NCI-H2171 (cell line): ENCODE data around the gene SCFD1.
A peak's percentile ranks its signal among the peaks of the same experiment; 100 is the strongest.
"Not testable (repeated sequence)": the region's sequence is repeated elsewhere in the genome, so short reads cannot be mapped to it uniquely, and the experiment has no call there.

Source experiments
- DNase-seq: peaks from one replicate; lab custom pipeline; 2025; lab: John Stamatoyannopoulos, UW

Gene SCFD1, protein sequence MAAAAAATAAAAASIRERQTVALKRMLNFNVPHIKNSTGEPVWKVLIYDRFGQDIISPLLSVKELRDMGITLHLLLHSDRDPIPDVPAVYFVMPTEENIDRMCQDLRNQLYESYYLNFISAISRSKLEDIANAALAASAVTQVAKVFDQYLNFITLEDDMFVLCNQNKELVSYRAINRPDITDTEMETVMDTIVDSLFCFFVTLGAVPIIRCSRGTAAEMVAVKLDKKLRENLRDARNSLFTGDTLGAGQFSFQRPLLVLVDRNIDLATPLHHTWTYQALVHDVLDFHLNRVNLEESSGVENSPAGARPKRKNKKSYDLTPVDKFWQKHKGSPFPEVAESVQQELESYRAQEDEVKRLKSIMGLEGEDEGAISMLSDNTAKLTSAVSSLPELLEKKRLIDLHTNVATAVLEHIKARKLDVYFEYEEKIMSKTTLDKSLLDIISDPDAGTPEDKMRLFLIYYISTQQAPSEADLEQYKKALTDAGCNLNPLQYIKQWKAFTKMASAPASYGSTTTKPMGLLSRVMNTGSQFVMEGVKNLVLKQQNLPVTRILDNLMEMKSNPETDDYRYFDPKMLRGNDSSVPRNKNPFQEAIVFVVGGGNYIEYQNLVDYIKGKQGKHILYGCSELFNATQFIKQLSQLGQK

DNA sequence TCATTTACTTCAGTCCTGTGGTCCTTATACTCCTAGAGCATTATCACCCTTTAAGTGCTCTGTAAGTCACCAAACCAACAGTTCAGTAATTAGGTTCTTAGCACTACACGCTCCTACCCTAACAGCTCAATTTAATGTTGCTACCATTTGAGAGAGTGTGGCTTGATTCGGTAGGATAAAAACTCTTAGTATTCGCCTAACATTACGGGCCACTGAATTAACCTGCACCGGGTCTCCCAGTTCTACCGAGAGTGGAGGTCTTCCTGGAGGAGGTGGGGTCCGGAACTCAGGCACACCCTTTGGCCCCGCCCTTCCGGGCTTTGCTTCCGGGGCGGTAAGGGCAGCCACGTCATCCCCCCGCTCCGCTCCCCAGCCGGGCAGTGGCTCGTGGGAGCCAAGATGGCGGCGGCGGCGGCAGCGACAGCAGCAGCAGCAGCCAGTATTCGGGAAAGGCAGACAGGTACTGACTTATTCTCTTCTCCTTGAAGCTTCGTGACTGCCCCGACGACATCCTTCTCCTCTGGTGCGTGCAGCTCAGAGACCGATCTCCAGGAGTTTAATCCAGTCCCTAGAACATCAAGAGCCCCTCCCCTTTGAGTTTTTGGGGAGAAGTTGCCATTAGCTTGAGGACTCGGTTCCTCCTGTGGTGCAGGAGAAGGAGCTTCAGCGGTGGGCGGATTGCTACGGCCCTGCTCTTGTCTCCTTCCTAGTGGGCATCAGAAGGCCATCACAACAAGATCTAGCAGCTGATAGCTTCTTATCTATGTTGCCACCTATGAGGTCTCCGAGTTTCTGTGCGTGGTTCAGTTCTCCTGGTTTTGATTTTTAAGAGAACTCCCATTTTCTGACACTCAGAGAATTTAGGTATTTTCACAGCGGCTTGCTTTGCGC, at the start of gene SCFD1:
Gene SCFD1, plus strand, starts transcription at position 380 of the 891 bp plus-strand sequence. Its CDS starts 20 bp downstream, at position 400.
- peak; percentile 94 for DNase-seq

DNA sequence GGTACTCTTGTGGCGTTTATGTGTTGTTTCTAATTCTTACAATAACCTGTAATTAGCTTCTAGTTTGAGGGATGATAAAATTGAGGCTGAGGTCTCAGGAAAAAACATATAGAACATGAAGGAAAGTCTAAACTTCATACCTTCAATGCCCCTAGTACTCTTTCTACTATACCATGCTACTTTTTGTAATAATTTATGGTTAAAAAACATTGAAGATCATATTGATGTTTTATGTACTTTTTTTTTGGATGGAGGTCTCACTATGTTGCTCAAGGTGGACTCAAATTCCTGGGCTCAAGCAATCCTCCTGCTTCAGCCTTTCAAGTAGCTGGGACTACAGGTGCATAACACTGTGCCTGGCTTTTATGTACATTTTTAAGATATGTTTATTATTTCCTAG, 49.3 kb upstream of the SCFD1 start:
- no peak for DNase-seq

DNA sequence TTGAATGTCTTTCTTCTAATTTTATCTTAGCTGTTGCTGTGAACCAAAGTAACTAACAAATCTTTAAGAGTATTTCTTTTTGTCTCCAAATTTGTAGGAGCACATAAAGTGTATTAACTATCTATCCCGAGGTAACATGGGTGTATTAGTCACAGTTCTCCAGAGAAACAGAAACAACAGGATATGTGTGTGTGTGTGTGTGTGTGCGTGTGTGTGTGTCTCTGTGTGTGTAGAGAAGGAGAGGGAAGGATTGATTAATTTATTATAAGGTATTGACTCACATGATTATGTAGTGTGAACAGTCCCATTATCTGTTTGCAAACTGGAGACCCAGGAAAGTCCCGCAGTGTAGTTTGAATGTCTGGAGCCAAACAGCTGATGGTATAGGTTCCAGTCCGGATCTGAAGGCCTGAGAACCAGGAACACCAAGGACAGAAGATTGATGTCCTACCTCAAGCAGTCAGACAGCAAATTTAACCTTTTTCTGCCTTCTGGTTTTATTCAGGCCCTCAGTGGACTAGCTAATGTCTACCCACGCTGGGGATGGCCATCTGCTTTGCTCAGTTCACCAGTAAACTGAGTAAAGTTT, 48.8 kb upstream of the SCFD1 start:
- no peak for DNase-seq

DNA sequence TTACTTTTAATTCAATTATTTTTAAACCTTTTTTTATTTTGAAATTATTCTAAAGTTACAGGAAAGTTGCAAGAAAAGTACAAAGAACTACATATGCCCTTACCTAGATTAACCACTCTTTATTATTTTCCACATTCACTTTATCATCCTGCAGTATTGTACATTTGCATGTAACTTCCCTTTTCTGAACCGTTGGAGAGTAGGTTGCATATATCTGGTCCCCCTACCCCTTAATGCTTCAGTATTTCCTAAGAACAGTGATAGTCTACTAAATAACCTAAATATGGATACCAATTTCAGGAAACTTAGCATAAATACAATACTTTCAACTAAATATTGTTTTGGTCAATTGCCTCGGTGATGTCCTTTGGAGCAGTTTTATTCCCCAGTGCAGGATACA, 48.2 kb upstream of the SCFD1 start:
- no peak for DNase-seq

DNA sequence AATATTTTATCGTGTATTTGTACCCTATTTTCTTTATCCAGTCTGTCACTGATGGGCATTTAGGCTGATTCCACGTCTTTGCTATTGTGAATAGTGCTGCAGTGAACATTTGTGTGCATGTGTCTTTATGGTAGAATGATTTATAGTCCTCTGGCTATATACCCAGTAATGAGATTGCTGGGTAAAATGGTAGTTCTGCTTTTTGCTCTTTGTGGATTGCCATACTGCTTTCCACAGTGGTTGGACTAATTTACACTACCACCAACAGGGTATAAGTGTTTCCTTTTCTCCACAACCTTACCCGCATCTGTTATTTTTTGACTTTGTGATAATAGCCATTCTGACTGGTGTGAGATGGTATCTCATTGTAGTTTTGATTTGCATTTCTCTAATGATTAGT, 47.3 kb upstream of the SCFD1 start:
- not testable (repeated sequence) for DNase-seq

DNA sequence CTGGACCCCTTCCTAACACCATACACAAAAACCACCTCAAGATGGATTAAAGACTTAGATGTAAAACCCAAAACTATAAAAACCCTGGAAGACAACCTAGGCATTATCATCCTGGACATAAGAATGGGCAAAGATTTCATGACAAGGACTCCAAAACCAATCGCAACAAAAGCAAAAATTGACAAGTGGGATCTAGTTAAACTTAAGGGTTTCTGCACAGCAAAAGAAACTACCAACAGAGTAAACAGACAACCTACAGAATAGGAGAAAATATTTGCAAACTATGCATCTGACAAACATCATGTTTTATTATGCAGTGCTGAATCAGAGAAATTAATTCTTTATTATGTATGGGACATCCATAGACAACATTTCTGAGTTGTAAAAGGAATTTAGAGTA, 45.8 kb upstream of the SCFD1 start:
- DNase-seq, result not testable (repeated sequence)

DNA sequence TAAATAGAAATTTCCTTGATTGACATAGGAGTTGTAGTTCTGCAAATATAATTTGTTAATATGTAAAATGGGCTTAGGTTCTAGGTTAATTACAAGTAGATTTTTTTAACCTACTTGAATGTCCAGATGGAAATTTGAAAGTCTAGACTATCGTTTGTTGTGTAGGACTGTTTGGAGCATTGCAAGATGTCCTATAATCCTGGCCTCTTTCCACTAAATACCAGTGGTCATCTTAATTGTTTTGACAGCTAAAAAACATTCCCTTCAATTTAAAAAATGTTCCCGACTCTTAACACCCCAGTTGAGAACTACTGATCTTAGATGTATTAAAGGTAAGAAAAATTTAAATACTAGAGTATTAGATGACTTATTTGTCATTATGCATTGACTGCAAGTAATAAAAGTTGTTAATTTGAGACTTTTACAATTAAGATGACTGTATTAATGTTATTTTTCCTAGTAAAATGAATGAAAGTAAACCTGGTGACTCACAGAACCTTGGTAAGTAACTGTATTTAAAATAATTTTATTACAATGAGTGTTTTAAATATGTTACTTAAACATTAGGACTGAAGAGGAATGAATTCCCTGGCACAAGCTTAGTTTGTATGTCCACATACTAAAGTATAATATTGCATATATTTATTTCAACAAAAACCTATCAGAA, 41.4 kb upstream of the SCFD1 start:
- no peak for DNase-seq

DNA sequence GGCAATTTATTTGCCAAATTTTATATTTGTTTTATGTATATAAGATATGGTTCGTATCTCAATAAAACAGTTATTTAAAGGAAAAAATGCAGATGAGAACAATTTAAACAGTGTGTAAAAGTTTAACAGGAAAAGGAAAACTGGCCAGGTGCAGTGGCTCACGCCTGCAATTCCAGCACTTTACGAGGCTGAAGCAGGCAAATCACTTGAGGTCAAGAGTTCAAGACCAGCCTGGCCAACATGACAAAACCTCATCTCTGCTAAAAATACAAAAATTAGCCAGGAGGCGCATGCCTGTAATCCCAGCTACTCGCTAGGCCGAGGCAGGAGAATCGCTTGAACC, 40.9 kb upstream of the SCFD1 start:
- no peak for DNase-seq

DNA sequence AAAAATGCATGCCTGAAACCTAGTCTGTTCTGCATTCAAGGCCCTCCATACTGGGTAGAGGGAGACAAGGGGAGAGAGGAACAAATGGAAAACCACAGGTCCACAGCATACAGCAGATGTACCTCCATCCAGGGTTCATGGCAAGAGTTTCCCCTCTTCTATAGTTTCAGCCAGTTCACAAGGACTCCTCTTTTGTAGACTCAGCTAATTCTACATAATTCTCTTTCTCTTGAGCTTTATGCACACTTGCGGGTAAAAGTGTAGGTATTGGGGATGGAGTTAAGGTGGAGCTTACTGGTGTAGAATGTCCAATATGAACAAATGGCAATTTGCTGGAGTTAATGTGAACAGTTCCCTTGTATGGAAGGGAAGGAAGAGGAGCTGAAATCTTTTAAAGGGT, 39.7 kb upstream of the SCFD1 start:
- no peak for DNase-seq

DNA sequence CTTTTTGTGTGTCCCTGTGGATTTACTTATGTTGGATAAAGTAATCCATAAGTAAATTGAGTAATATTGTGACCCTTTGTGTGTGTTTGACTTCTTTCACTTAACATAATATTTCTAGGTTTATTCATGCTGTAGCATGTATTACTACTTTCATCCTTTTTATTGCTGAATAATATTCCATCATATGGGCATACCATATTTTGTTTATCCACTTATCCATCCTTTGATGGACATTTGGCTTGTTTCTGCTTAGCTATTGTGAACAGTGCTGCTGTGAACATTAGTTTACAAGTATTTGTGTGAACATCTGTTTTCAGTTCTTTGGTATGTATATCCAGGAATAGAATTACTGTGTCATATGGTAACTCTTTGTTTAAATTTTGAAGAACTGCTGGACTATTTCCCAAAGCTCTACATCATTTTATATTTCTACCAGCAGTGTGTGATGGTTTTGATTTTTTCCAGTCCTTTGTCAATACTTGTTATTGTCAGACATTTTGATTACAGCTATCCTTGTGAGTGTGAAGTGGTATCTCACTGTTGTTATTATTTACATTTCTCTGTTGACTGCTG, 38.0 kb upstream of the SCFD1 start:
- no peak for DNase-seq

DNA sequence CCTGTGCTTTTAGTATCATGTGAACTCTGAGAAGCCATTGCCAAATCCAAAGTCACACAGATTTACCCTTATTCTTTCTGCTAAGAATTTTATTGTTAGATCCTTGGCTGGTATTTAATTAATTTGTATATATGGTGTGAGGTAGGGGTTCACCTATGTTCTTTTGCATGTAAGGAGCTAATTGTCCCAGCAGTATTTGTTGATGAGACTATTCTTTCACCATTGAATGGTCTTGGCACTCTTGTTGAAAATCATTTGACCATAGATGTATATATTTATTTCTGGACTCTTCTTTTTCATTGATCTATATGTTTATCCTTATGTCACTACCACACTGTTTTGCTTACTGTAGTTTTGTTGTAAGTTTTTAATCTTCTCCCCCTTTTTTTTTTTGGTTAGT, 36.9 kb upstream of the SCFD1 start:
- no peak for DNase-seq

DNA sequence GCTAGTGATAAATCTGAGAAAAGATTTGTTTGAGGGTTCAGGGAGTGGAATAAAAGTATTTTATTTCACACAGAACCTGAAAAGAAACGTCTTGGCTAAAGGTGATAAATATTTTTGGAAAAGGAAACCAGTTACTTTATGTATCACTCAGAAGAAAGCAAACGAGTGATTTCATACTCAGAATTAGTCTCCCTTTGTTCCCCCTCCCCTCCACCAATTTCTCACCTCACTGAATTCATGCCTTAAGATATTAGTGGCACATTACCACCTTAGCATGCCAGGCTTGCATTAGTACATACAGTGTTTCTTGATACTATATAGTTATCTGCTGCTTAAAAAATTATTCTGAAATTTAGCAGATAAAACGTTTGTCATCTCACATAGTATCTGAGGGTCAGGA, 35.0 kb upstream of the SCFD1 start:
- no peak for DNase-seq

DNA sequence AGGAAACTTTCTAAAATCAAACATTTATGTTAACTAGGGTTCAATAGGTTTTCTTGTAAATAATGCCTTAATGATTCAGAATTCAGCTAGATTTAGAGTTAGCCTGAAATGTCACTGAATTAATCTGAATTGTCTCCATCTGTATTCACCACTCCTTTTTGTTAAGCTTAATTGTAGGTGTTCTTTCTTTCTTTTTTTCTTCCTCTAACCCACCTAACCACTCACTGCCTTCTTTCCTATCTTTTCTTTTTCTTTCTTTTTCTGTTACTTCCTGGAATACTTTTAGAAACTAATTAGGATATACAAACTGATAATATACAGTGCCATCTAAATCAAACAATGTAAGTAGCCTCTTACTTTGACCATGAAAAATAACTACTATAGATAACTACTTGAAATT, 33.2 kb upstream of the SCFD1 start:
- DNase-seq, result no peak

DNA sequence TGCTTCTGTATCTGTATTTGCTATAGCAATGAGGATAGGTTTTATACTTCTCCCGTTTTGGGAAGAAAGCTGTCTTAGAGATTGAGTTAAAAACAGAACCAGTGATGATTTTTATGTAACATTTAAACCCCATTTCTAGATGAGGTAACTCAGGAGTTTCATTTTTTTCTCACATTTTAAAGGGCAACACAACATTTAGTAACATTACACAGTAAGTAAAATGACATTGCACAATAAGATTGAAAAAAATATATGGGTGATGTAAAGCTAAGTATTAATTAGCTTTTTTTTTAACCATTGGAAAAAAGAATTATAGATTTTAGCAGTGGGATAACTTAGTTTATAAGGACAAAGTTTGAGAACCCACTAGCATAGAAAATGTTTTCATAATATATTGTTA, 25.2 kb upstream of the SCFD1 start:
- no peak for DNase-seq

DNA sequence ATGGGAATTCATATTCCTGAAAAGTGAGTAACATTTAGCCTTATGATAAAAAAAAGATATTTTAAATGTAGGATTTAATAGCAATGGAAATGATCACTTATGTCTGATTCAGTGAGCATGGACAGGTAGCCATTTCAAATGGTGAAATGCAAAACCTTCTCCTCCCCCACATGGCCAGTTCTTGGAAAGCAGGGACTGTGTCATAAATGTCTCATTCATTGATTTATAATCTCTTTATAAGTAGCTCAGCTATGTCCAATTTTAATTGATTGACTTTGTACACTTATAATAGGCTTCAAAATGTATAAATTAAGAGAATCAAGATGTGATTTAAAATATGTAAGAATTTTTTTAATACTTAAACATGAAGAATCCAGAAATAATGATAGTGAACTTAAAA, 24.6 kb upstream of the SCFD1 start:
- DNase-seq, result no peak

DNA sequence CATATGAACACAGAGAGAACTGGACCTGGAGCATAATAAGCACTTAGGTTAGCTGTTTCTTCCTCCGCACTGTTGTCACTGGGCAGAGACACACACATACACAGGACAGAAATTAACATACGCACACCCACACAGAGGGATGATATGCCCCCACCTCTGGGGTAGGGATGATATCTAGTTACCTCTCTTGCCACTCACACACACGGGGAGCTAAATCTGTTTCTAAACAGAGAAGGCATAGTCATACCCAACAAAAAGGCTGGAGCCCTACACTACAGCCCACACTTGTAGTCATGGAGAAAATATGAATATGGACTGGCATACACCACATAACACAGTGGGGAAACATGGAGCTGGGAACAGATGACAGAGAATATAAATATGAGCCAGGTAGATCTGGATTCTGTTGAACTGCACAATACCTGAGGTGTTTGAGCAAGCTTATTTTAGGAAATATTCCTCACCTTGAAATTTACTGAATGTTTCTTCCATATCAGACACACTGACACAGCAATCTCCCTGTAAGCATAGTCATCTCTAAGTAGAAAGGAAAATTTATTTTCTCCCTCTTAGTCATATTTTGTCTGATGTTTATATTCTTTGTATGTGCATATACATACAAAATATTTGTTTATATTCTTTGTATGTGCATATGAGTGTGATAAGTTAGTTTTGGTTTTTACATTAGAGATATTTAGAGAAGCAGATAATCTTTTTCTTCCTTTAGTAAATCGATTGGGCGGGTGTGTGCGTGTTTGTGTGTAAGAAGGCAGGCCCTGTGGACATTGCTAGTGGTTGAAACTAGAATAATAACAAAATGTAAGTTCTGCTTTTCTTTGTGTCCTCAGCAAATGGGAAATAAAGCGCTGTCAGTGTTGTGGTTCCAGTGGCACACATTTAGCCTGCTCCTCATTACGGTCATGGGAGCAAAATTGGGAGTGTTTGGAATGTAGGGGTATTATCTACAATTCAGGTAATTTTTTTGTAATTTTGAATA, 20.9 kb upstream of the SCFD1 start:
- no peak for DNase-seq

DNA sequence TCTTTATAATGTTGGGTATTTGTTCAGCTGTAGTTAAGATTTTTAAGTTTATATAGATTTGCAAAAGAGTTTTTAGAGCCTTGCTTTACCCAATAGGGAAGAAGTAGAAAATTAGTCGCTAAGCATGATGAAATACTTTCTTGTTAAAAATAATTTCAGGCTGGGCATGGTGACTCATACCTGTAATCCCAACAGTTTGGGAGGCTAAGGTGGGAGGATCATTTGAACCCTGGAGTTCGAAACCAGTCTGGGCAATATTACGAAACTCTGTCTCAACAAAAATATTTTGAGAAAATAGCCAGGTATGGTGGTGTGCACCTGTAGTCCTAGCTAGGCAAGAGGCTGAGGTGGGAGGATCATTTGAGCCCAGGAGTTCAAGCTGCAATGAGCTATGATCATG, 18.7 kb upstream of the SCFD1 start:
- DNase-seq, result no peak

DNA sequence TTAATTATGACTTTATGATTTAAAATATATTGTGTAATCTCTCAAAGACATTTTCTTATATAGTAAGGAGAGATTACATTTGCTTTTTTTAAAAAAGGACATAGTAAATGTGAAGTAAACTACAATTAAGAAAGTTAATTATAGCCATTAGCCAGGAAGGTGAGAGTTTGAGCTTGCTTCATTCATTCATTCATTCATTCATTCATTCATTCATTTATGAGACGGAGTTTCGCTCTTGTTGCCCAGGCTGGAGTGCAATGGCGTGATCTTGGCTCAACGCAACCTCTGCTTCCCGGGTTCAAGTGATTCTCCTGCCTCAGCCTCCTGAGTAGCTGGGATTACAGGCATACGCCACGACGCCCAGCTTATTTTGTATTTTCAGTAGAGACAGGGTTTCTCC, 17.4 kb upstream of the SCFD1 start:
- DNase-seq, result not testable (repeated sequence)

DNA sequence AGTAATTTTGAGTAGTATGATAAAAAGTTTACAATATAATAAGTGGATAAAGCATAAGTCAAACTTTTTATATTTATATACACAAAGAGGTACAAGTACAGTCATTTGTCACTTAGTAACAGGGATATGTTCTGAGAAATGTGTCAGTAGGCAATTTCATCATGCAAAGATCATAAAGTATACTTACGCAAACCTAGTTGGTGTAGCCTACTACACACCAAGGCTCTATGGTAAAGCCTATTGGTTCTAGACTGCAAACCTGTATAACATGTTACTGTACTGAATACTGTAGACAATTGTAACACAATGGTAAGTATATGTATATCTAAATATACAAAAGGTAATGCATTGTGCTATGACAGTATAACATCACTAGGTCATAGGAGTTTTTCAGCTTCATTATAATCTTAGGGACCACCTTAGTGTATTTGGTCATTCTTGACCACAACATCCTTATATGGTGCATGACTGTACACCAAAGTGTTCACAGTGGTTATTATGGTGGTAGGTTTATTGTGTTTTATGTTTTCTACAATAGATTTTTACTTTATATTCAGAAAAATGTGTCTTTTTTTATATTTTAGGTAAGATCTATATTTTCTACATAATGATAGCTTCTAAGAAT, 14.9 kb upstream of the SCFD1 start:
- no peak for DNase-seq

DNA sequence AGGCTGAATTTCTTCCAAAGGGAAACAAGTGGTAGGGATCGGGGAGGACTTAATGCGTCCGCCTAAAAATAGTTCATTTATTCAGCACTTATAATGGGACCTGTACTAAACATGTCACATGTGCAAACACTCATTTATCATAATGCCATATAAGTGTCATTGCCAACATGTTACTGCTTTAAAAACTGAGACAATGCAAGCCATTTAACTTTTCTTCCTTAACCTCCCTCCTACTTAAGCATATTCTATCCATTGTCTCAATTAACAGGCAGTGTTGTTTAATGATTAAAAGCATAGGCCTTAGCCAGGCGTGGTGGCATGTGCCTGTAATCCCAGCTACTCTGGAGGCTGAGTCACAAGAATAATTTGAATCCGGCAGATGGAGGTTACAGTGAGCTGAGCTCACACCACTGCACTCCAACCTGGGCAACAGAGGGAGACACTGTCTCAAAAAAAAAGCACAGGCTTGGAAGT, 13.5 kb upstream of the SCFD1 start:
- no peak for DNase-seq
